Panc1 (cell line): Measurements from ENCODE around the gene GNB1.

Experiments used
- CTCF ChIP-seq: fragments of 450-650 bp; IDR thresholded peaks from 2 replicates; pipeline ENCODE4 v1.5.1; 2017; ENCODE audit warnings: mild to moderate bottlenecking
- POLR2AphosphoS5 ChIP-seq: IDR thresholded peaks from 2 replicates; pipeline ENCODE4 v1.6.1; 2012; ENCODE audit warnings: mild to moderate bottlenecking, low read depth, low read length, moderate library complexity

GRCh38 chr1:1925437-1926345, 34.8 kb upstream of the GNB1 start:
- TF ChIP-seq CTCF: no peak
- TF ChIP-seq POLR2AphosphoS5: no peak
